OCI-LY3 (cell line): Measurements from ENCODE around the gene SPINK8.
"Not testable (repeated sequence)": the region's sequence is repeated elsewhere in the genome, so short reads cannot be mapped to it uniquely, and the experiment has no call there.

ENCODE experiments used
- H2AFZ ChIP-seq: fragments of 200-600, 300-600 bp; shearing (Covaris generic); 2 replicates; pipeline ENCODE4 v1.6.0; 2014; ENCODE audit warnings: antibody characterized with exemption, low read depth, low read length
- H3K27ac ChIP-seq: fragments of 200-600, 300-600 bp; sonication (generic); 2 replicates; pipeline ENCODE4 v1.5.1; 2014; ENCODE audit warnings: mild to moderate bottlenecking, low read length, moderate library complexity, mixed read lengths
- H3K27me3 ChIP-seq: fragments of 200-600, 300-600 bp; sonication (generic); 2 replicates; pipeline ENCODE4 v1.6.1; 2014; ENCODE audit warnings: low read depth, low read length, mixed read lengths
- H3K36me3 ChIP-seq: fragments of 200-600, 300-600 bp; sonication (generic); replicated peaks from 2 replicates; pipeline ENCODE3; 2014; ENCODE audit warnings: low read depth, low read length, mixed read lengths
- H3K4me1 ChIP-seq: fragments of 300-600, 200-600 bp; sonication (generic); 2 replicates; pipeline ENCODE4 v1.6.1; 2014; ENCODE audit warnings: low read length, mixed read lengths
- H3K4me2 ChIP-seq: fragments of 200-600, 300-600 bp; sonication (generic); 2 replicates; pipeline ENCODE4 v1.6.1; 2014; ENCODE audit warnings: low read length, mixed read lengths
- H3K4me3 ChIP-seq: fragments of 300-600, 200-600 bp; sonication (generic); 2 replicates; pipeline ENCODE4 v1.5.1; 2014; ENCODE audit warnings: antibody characterized with exemption, mild to moderate bottlenecking, low read length, moderate library complexity
- H3K79me2 ChIP-seq: fragments of 300-600, 200-600 bp; shearing (Covaris generic); 2 replicates; pipeline ENCODE4 v1.6.1; 2014; ENCODE audit warnings: mild to moderate bottlenecking, low read length, mixed read lengths
- H3K9ac ChIP-seq: fragments of 300-600, 200-600 bp; shearing (Covaris generic); 2 replicates; pipeline ENCODE4 v1.6.0; 2014; ENCODE audit warnings: mild to moderate bottlenecking, low read length, moderate library complexity
- H3K9me3 ChIP-seq: fragments of 200-600, 300-600 bp; shearing (Covaris generic); 2 replicates; pipeline ENCODE4 v1.6.1; 2014; ENCODE audit warnings: low read length, mixed read lengths; ENCODE audit not compliant: insufficient read depth
- H4K20me1 ChIP-seq: fragments of 200-600, 300-600 bp; sonication (generic); 2 replicates; pipeline ENCODE4 v1.6.1; 2016; ENCODE audit warnings: low read length, mixed read lengths; ENCODE audit not compliant: insufficient read depth
- EZH2phosphoT487 ChIP-seq: fragments of 200-600 bp; shearing (Covaris generic); IDR thresholded peaks from 2 replicates; pipeline ENCODE4 v1.6.1; 2018; ENCODE audit warnings: antibody characterized with exemption, mixed run types, low read depth
- TF ChIP-seq, protein P1 (sequence below): fragments of 200-600, 300-600 bp; sonication (generic); IDR thresholded peaks from 2 replicates; pipeline ENCODE4 v1.5.1; 2014; ENCODE audit warnings: antibody characterized with exemption, low read length, low read depth

The SPINK8 gene

DNA sequence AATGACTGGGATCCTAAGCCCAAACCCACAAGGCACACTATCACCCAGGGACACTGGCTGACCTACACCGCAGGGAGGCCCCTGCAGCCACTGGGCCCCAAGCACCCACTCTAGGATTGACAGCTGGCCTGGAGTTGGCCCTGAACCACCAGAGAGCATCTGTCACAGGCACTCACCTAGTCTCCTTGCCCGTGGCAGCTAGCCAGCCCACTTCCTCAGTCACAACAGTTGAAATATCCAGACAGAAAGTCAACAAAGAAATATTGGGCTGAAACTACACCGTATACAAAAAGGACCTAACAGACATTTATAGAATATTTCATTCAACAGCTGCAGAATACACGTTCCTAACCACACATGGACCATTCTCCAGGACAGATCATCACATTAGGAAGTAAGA, 5.2 kb upstream of the SPINK8 start:
- Histone ChIP-seq H3K9me3 (no peaks in the 10 kb centered on the region), H3K4me1 (no peaks in the 10 kb centered on the region), H4K20me1 (no peaks in the 10 kb centered on the region), H2AFZ (no peak overlapping the region), H3K79me2 (no peaks in the 10 kb centered on the region), H3K4me2 (no peak overlapping the region), H3K4me3 (no peak overlapping the region), H3K27me3 (peaks cover 3% of the 10 kb centered on the region; the same call in 1 of the 2 replicates), H3K36me3 (no peaks in the 10 kb centered on the region), H3K27ac (no peak overlapping the region), H3K9ac (no peak overlapping the region)
- no peak for TF ChIP-seq EZH2phosphoT487
- TF ChIP-seq, protein P1, sequence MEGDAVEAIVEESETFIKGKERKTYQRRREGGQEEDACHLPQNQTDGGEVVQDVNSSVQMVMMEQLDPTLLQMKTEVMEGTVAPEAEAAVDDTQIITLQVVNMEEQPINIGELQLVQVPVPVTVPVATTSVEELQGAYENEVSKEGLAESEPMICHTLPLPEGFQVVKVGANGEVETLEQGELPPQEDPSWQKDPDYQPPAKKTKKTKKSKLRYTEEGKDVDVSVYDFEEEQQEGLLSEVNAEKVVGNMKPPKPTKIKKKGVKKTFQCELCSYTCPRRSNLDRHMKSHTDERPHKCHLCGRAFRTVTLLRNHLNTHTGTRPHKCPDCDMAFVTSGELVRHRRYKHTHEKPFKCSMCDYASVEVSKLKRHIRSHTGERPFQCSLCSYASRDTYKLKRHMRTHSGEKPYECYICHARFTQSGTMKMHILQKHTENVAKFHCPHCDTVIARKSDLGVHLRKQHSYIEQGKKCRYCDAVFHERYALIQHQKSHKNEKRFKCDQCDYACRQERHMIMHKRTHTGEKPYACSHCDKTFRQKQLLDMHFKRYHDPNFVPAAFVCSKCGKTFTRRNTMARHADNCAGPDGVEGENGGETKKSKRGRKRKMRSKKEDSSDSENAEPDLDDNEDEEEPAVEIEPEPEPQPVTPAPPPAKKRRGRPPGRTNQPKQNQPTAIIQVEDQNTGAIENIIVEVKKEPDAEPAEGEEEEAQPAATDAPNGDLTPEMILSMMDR: no peak

DNA sequence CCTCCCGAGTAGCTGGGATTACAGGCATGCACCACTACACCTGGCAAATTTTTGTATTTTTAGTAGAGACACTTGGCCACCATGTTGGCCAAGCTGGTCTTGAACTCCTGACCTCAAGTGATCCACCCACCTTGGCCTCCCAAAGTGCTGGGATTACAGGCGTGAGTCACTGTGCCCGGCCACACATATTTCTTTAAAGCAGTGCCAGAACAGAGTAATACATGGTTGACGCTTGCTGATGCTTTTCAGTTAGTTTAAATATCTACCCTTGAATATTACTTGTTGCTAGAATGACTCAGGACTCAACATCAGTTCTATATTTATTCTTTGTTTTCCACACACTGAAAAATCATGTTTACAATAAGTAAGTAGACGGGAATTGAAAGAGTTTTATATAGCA, 4.1 kb upstream of the SPINK8 start:
- H4K20me1 ChIP-seq, H3K27ac ChIP-seq, H3K36me3 ChIP-seq, H3K4me2 ChIP-seq, H2AFZ ChIP-seq, H3K4me3 ChIP-seq, H3K4me1 ChIP-seq, H3K9me3 ChIP-seq, H3K79me2 ChIP-seq, H3K9ac ChIP-seq, H3K27me3 ChIP-seq: not testable (repeated sequence)

DNA sequence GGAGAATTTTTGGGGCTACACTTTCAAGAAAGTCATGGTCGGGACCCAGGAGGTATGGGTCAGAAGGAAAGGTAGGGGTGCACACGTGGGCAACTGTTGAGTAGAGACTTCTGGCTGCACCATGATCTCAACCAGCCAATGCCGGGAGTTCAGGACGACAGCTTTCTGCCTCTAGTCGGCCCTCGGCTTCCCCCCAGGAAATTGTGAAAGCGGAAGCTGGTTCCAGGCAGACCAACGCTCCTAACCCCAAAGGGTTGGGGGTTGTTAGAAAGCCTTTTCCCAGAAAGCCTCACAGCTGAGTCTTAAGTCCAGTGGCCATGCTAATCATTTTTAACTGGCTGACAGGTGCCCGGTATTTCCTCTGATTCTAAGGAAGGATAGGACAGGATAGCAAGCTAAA, 1.8 kb upstream of the SPINK8 start:
- H3K9me3 ChIP-seq, H3K4me2 ChIP-seq, H3K79me2 ChIP-seq, H3K36me3 ChIP-seq, H3K4me1 ChIP-seq, H3K27me3 ChIP-seq, H3K9ac ChIP-seq, H2AFZ ChIP-seq, H4K20me1 ChIP-seq, H3K4me3 ChIP-seq, H3K27ac ChIP-seq: not testable (repeated sequence)

DNA sequence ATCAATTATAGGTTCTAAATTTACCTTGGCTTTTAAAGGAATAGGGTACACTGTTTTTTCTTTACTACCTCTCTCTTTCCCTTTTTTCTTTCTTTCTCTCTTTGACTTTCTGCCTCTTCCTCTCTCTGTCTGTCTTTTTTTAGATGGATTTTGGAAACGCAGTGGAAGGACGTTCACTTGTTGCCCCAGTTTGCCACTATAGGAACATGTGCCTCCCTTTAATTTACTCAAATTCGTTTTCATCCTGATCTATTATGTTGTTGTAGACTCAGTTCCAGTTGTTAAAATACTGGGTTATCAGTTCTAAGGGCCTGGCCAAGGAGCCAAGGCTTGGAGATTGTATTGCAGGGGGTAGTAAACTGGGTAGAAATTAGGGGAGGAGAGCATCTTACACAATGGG, 1.1 kb upstream of the SPINK8 start:
- Histone ChIP-seq H3K9ac (no peak overlapping the region), H2AFZ (no peak overlapping the region), H3K4me3 (no peak overlapping the region), H3K36me3 (no peaks in the 10 kb centered on the region), H3K4me2 (no peak overlapping the region), H3K79me2 (no peaks in the 10 kb centered on the region), H3K4me1 (no peaks in the 10 kb centered on the region), H3K9me3 (no peaks in the 10 kb centered on the region), H3K27ac (no peak overlapping the region), H4K20me1 (no peaks in the 10 kb centered on the region), H3K27me3 (peaks cover 3% of the 10 kb centered on the region; the same call in 1 of the 2 replicates)
- TF ChIP-seq, protein P1: no peak

DNA sequence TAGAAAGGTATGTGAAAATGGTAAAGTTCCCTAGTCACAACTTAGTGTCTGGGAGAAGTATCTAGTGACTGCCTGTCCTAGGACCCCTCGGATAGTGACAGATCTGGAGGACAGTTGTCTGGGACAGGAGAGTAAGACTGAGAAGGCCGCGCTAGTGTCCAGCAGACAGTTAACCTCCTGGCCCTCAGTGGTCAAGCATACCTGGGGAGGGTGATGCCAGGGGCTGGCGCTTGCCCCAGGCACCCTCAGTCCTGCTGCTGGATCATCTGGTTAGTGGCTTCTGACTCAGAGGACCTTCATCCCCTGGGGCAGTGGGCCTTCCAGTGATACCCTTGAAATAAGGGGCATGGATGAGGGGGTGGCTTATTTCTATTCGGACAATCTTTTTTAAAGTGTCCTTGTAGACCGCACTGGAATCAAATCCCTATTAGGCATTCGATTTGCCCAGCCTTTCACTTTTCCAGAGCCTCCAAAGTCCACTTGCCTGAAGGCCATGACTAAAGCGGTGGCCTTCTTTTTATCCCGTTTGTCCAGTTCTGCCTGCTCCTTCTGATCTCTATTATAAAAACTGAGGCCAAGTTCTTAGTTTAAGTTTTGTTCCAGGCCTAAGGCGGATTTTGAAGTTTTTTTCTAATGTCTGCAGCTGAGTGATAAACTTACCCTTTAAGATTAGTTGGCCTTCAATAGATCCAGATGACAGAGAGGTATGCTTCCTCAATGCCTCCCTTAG, 1.6 kb downstream of the SPINK8 start:
- not testable (repeated sequence) for H3K9me3 ChIP-seq, H3K4me3 ChIP-seq, H3K27ac ChIP-seq

More for the DNA sequence above, 1.6 kb downstream of the SPINK8 start:
- H4K20me1 ChIP-seq, H3K4me1 ChIP-seq, H3K9ac ChIP-seq, H3K4me2 ChIP-seq, H3K27me3 ChIP-seq, H3K36me3 ChIP-seq, H2AFZ ChIP-seq, H3K79me2 ChIP-seq: not testable (repeated sequence)
